GM23248 (cell line): ENCODE results near the gene CCBE1.

Experiments
- EZH2 ChIP-seq: fragments of 200-600 bp; sonication (generic); IDR thresholded peaks from 2 replicates; pipeline ENCODE4 v1.6.1; 2018; ENCODE audit warnings: antibody characterized with exemption, mild to moderate bottlenecking; ENCODE audit not compliant: insufficient read depth, poor library complexity, severe bottlenecking
- EZH2phosphoT487 ChIP-seq: fragments of 200-600 bp; sonication (generic); IDR thresholded peaks from 2 replicates; pipeline ENCODE4 v1.6.1; 2018; ENCODE audit warnings: antibody characterized with exemption, moderate library complexity, mild to moderate bottlenecking, low read depth; ENCODE audit not compliant: insufficient read depth

- TF ChIP-seq EZH2 = no peak
- no peak for TF ChIP-seq EZH2phosphoT487
Measured at GRCh38 chr18:59451073-59451472, 246.2 kb downstream of the CCBE1 start.
